ENCODE measurements around the gene NRCAM.

Gene NRCAM

DNA sequence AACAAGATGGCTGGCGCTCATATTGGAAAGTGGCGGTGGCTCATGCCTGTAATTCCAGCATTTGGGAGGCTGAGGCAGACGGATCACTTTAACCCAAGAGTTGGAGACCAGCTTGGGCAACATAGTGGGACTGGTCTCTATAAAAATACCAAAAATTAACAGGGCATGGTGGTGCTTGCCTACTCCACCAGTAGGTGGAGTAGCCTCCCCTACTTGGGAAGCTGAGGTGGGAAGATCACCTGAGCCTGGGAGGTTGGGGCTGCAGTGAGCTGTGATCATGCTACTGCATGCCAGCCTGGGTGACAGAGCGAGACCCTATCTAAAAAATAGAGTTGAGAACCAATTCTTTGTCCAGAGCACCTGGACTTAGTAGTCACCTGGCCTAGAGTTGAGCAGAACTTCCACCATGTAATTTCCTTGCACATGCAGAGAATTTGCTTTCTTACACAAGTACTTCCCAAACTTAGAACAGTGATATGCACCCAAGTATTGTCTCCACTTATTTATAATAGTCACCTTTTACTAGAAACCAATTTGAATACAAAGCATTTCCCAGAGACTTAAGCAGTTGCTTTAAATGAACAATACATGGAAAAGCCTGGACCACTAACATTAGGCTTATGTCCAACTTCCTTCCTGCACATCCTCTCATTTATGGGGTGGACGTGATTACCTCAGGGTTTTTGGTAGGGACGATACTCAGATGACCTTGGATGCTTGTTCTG, 342.0 kb downstream of the NRCAM start:
- peak; percentile 19 for DNase-seq

DNA sequence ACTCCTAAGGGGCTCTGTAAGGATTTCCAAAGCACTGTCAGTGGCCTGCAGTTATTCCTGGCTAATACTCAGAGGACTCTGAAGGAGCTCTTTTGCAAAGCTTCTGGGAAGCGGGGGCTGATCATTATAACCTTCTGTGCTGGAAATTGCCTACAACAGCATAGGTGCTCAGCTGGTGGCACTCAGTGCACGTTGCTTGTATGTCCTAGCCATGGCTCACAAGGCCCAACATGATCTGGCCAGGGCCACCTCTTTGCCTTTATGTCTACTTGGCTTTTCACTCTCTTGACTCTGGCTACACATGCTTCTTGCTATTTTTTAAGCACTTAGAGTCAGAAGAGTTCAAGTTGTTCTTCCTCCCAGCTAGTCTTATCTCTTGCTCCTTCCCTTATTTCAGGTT, 343.6 kb downstream of the NRCAM start:
- peak; percentile 12 for DNase-seq

DNA sequence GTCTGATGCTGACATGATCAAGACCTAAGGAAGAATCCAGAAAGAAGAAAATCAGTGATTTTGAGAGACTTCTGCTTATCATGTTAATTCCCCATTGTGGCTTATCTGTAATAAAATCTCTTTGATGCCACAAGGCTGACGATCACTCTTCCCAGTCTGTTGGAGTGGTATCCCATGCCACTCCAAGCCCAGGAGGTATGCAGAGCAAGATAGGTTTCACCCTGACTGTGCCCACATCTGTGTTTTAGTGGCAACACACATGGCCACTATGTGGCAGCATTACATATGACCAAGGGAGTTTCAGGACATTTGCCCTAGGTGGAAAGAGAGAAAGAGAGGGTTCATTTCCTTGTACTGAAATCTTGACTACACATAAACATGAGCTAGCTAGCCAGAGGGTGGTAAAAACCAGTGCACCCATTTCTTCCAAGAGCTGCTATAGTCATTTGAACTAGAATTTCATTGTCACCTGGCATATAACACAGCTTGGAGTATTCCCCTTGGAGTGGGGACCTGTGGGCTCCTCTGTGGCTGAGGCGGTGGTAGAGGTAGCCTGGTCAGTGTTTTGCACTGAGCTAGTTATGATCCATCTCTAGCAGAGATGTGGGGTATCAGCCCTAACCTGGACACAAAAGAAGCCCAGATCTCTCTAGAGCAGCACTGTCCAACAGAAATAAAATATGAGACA, 346.9 kb downstream of the NRCAM start:
- peak; percentile 41 for DNase-seq

DNA sequence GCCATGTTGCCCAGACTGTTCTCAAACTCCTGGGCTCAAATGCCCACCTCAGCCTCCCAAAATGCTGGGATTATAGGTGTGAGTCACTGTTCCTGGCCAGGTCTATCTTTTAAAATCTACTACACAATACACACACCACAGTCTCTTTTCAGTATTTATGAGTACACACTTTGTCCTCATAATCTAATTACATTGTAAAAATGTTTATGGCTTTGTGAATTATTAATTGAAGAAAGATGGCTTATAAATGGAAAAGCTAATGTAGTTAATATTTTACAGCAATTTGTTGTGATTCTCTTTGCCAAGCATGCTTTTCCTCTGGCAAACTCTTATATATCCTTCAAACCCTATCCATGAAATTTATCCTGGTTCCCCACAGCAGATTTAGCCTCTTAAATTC, 348.1 kb downstream of the NRCAM start:
- DNase-seq: no peak

- no peak for DNase-seq
These were observed 351.9 kb downstream of the NRCAM start for GRCh38 chr7:108104324-108104723.

DNA sequence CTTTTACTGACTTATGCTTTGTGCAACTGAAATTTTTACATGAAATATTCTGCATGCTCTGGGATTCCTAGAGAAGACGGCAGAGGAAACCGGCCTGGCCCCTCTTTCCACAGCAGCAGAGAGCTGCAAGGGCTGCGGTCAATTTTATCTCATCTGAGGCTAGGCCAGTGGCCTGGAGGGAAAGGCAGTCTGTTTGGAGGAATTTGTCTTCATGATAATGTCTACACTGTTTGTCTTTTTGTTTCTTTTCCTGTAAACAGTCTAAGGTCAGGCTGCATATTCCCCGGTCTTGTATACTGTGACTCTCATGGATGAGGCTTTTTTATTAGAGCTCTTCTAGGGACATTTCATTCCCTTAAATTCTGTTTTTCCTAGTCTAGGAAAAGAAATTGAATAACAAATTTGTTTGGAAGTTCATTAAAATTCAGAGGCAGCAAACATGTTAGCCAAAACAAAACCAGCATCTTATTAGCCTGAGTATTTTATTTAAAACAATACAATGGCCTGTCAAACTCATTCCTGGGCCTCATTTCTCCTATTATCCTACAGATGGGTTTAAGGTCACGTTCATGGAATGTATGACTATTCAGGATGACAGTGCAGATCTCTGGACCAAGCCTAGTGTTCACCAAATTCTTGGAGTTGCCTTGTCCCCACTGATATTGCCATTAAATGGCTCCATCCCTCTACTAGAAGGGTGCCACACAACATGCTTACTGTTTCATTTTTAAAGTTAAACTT, 352.5 kb downstream of the NRCAM start:
- peak; percentile 20 for DNase-seq

- DNase-seq: no peak
These were observed 353.4 kb downstream of the NRCAM start for GRCh38 chr7:108102671-108103312.

GRCh38 chr7:108101759-108102158, 354.5 kb downstream of the NRCAM start:
- no peak for DNase-seq

- DNase-seq: no peak
These were observed 356.5 kb downstream of the NRCAM start for GRCh38 chr7:108099713-108100112.

DNA sequence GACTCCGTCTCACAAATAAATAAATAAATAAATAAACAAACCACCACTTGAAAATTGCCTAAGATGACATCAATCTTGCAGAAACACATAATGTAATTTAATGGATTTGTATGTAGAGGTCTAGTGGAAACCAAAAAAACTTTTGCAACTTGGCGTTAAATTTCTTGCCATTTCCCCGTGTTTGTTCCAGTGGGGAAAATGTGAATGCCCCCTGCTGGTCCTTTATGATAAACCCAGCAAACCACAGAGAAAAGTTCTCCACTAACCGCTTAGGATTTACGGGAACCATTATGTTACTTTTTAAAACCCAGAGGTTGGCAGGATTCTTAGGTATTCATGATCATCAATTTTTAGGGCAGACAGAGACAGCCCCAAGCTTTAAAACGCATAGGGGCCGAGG, 358.5 kb downstream of the NRCAM start:
- peak; percentile 38 for DNase-seq
